Smooth muscle cell (in vitro differentiated cells): Measurements from ENCODE around the gene ACCS. TPM values are rescaled to one million over a fixed set of nuclear protein-coding genes. Genes with fewer than 3 reads are reported as not detected.

Source experiments
- DNase-seq: peaks from one replicate; lab custom pipeline; 2025; ENCODE audit not compliant: unreplicated experiment; lab: John Stamatoyannopoulos, UW
- H2AFZ ChIP-seq: fragments of 200-600 bp; sonication (generic); 2 replicates; pipeline ENCODE4 v1.6.0; 2016; ENCODE audit warnings: antibody characterized with exemption, low read depth, mild to moderate bottlenecking
- H3F3A ChIP-seq: fragments of 200-600 bp; sonication (generic); 2 replicates; pipeline ENCODE4 v1.6.0; 2017; ENCODE audit warnings: antibody characterized with exemption, low read depth
- H3K27ac ChIP-seq: fragments of 200-600 bp; sonication (generic); 2 replicates; pipeline ENCODE4 v1.5.1; 2016; ENCODE audit warnings: low read depth, mild to moderate bottlenecking
- H3K27me3 ChIP-seq: fragments of 200-600 bp; sonication (generic); 2 replicates; pipeline ENCODE4 v1.6.1; 2016; ENCODE audit warnings: low read depth, mild to moderate bottlenecking
- H3K36me3 ChIP-seq: fragments of 200-600 bp; sonication (generic); 2 replicates; pipeline ENCODE4 v1.5.1; 2016; ENCODE audit warnings: low read depth
- H3K4me1 ChIP-seq: fragments of 200-600 bp; sonication (generic); 2 replicates; pipeline ENCODE4 v1.5.1; 2016; ENCODE audit warnings: low read depth
- H3K4me2 ChIP-seq: fragments of 200-600 bp; sonication (generic); 2 replicates; pipeline ENCODE4 v1.6.0; 2016; ENCODE audit warnings: mild to moderate bottlenecking
- H3K4me3 ChIP-seq: fragments of 200-600 bp; sonication (generic); 2 replicates; pipeline ENCODE4 v1.5.1; 2016; ENCODE audit warnings: mild to moderate bottlenecking
- H3K79me2 ChIP-seq: fragments of 200-600 bp; sonication (generic); 2 replicates; pipeline ENCODE4 v1.6.0; 2016; ENCODE audit warnings: low read depth, mild to moderate bottlenecking
- H3K9ac ChIP-seq: fragments of 200-600 bp; sonication (generic); 2 replicates; pipeline ENCODE4 v1.6.0; 2016; ENCODE audit warnings: low read depth
- H3K9me3 ChIP-seq: fragments of 200-600 bp; sonication (generic); replicated peaks from 2 replicates; pipeline ENCODE4 v1.5.1; 2016; ENCODE audit warnings: low read depth
- H4K20me1 ChIP-seq: fragments of 200-600 bp; sonication (generic); 2 replicates; pipeline ENCODE4 v1.6.0; 2016; ENCODE audit warnings: low read depth
- WGBS: methylation state at CpG from one replicate; pipeline ENCODE4 v1.1.7; 2016; ENCODE audit warnings: low lambda C conversion rate; 5-methylcytosine and 5-hydroxymethylcytosine counted together
- polyA plus RNA-seq: library from polyadenylated mRNA; unstranded; fragments of >200 nt; fragmentation: Nextera tagmentation; extraction: Ambion mirVana; gene quantifications from 2 replicates; pipeline ENCODE4 v1.2.1, GENCODE V29; 2016
- total RNA-seq: library from RNA; depleted of rRNA; stranded (reverse); fragments of >200 nt; gene quantifications from 2 replicates; pipeline ENCODE4 v1.2.3, GENCODE V29; 2014
- TF ChIP-seq, protein P1 (sequence below): fragments of 200-600 bp; sonication (generic); IDR thresholded peaks from 2 replicates; pipeline ENCODE4 v1.5.1; 2017; ENCODE audit warnings: borderline replicate concordance, mild to moderate bottlenecking, antibody characterized with exemption; ENCODE audit not compliant: insufficient read depth, poor library complexity, severe bottlenecking

ACCS gene
- total and polyA plus RNA-seq, 2 experiments from 2014 or later: 3.5 to 4.1 TPM

DNA sequence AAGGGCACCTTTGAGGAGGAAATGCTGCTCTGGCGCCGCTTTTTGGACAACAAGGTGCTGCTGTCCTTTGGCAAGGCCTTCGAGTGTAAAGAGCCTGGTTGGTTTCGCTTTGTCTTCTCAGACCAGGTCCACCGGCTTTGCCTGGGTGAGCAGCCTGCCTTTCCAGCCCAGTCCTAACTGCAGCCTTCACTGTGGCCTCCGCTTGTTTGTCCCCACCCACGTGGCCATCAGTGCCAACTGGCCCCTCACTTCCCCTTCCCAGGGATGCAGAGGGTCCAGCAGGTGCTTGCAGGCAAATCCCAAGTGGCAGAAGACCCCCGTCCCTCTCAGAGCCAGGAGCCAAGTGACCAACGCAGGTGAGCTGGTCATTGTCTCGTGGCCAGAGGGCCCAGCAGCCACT lies 17.4 kb downstream of the ACCS start:
- Histone ChIP-seq H3K4me3 (no peak overlapping the region), H4K20me1 (no peaks in the 10 kb centered on the region), H2AFZ (no peak overlapping the region), H3K79me2 (no peaks in the 10 kb centered on the region), H3K36me3 (no peaks in the 10 kb centered on the region), H3K27ac (no peak overlapping the region), H3K9ac (no peak overlapping the region), H3K4me2 (no peak overlapping the region), H3K9me3 (no peaks in the 10 kb centered on the region), H3K27me3 (no peaks in the 10 kb centered on the region), H3F3A (no peaks in the 10 kb centered on the region), H3K4me1 (no peaks in the 10 kb centered on the region)
- TF ChIP-seq, protein P1, sequence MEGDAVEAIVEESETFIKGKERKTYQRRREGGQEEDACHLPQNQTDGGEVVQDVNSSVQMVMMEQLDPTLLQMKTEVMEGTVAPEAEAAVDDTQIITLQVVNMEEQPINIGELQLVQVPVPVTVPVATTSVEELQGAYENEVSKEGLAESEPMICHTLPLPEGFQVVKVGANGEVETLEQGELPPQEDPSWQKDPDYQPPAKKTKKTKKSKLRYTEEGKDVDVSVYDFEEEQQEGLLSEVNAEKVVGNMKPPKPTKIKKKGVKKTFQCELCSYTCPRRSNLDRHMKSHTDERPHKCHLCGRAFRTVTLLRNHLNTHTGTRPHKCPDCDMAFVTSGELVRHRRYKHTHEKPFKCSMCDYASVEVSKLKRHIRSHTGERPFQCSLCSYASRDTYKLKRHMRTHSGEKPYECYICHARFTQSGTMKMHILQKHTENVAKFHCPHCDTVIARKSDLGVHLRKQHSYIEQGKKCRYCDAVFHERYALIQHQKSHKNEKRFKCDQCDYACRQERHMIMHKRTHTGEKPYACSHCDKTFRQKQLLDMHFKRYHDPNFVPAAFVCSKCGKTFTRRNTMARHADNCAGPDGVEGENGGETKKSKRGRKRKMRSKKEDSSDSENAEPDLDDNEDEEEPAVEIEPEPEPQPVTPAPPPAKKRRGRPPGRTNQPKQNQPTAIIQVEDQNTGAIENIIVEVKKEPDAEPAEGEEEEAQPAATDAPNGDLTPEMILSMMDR: no peak
- 91% methylated on average over 7 of the region's 10 CpGs for WGBS
- DNase-seq: no peak

DNA sequence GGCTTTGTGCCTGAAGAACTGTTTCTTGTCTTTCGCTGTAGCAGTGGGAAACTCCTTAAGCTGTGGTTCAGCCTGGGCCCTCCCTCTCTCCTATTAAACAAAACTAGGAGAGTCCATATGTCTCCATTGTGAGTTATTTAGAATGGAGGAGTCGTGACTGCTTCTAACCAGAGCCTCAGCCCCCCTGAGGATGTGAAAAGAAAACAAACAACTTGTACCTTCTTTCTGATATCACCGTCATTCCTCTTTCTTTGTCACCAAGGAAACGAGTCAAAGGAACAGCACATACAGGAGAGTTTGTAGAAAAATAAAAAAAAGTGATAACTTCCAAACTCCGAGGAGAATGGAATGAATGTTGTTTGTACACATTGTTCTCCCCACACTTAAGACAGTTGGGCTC lies 17.8 kb downstream of the ACCS start:
- 89% methylated on average over 5 of the region's 5 CpGs for WGBS
- TF ChIP-seq, protein P1: no peak
- Histone ChIP-seq H3K79me2 (no peaks in the 10 kb centered on the region), H3K27me3 (no peaks in the 10 kb centered on the region), H3K36me3 (no peaks in the 10 kb centered on the region), H3K4me1 (no peaks in the 10 kb centered on the region), H4K20me1 (no peaks in the 10 kb centered on the region), H3K4me3 (no peak overlapping the region), H3K9me3 (no peaks in the 10 kb centered on the region), H2AFZ (no peak overlapping the region), H3K9ac (no peak overlapping the region), H3K27ac (no peak overlapping the region), H3K4me2 (no peak overlapping the region), H3F3A (no peaks in the 10 kb centered on the region)
- DNase-seq: no peak

DNA sequence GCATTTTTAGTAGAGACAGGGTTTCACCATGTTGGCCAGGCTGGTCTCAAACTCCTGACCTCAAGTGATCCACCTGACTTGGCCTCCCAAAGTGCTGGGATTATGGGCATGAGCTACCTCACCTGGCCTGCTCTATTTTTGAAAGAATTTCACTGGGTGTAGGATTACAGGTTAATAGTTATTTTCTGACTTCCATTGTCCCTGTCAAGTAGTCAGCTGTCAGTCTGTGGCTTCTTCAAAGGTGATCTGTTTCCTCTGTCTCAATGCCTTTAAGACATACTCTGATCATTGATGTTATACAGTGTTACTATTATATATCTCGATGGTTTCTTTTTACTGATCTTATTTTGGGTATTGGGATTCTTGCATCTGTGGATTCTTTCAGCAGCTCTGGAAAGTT lies 19.3 kb downstream of the ACCS start:
- no peak overlapping the region for H2AFZ ChIP-seq
- no peak overlapping the region for H3K4me3 ChIP-seq
- H4K20me1 ChIP-seq: no peaks in the 10 kb centered on the region
- no peaks in the 10 kb centered on the region for H3K4me1 ChIP-seq
- DNase-seq: no peak
- no peak overlapping the region for H3K9ac ChIP-seq
- H3K9me3 ChIP-seq: no peaks in the 10 kb centered on the region
- TF ChIP-seq, protein P1: no peak
- H3F3A ChIP-seq: no peaks in the 10 kb centered on the region
- no peak overlapping the region for H3K4me2 ChIP-seq
- no peaks in the 10 kb centered on the region for H3K27me3 ChIP-seq
- H3K36me3 ChIP-seq: no peaks in the 10 kb centered on the region
- 92% methylated on average over 1 of the region's 1 CpG for WGBS
- no peaks in the 10 kb centered on the region for H3K79me2 ChIP-seq
- no peak overlapping the region for H3K27ac ChIP-seq

DNA sequence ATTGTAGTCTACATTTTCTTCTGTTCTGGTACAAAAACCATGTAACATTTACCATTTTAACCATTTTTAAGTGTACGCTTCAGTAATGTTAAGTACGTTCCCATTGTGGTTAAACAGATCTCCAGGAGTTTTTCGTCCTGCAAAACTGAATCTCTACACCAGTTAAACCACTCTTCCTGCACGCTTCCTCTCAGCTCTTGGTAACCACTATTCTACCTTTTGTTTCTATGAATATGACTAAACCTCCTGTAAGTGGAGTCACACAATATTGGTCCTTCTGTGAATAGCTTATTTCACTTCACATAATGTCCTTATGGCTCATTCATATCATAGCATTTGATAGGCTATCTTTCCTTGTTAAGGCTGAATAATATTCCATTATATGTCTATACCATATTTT lies 22.3 kb downstream of the ACCS start:
- WGBS: 94% methylated on average over 4 of the region's 4 CpGs
- DNase-seq: no peak

More for the DNA sequence above, 22.3 kb downstream of the ACCS start:
- H2AFZ ChIP-seq: no peak overlapping the region
- no peaks in the 10 kb centered on the region for H3K27me3 ChIP-seq
- no peaks in the 10 kb centered on the region for H3K4me1 ChIP-seq
- H3K9ac ChIP-seq: no peak overlapping the region
- no peaks in the 10 kb centered on the region for H3K79me2 ChIP-seq
- TF ChIP-seq, protein P1: no peak
- H3K27ac ChIP-seq: no peak overlapping the region
- H3K4me3 ChIP-seq: no peak overlapping the region
- no peaks in the 10 kb centered on the region for H3K9me3 ChIP-seq
- no peaks in the 10 kb centered on the region for H3F3A ChIP-seq
- H3K36me3 ChIP-seq: no peaks in the 10 kb centered on the region
- H4K20me1 ChIP-seq: no peaks in the 10 kb centered on the region
- H3K4me2 ChIP-seq: no peak overlapping the region
